B cell (primary cell): ENCODE data around the gene CREB3L1.

Experiments
- EZH2 ChIP-seq: IDR thresholded peaks from 2 replicates; pipeline ENCODE4 v1.6.1; 2012; ENCODE audit warnings: borderline replicate concordance, low read depth, mild to moderate bottlenecking, moderate library complexity, low read length; ENCODE audit not compliant: insufficient read depth, poor library complexity, severe bottlenecking
- TF ChIP-seq, protein P1 (sequence below): fragments of 200-600 bp; IDR thresholded peaks from one replicate; pipeline ENCODE4 v1.8.0; 2022; ENCODE audit warnings: antibody characterized with exemption, mild to moderate bottlenecking

DNA sequence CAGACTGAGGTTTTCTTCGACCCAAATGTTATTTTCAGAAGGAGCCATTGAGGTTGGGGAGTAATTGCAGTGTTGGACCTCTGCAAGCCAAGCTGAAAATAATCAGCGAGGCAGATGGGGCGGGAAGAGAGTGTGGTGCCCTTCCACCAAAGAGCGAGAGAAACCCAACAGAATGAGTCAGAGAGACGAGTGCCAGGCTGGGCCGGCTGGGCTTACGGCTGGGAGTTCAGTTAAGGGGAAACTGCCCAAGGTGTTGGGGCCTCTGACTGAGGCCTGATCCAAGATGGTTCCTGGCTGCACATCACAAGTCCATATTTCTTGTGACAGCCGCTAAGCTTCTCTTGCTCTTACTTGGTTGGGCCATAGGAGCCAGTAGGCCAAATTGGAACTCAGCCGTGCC, 30.4 kb upstream of the CREB3L1 start:
- TF ChIP-seq, protein P1, sequence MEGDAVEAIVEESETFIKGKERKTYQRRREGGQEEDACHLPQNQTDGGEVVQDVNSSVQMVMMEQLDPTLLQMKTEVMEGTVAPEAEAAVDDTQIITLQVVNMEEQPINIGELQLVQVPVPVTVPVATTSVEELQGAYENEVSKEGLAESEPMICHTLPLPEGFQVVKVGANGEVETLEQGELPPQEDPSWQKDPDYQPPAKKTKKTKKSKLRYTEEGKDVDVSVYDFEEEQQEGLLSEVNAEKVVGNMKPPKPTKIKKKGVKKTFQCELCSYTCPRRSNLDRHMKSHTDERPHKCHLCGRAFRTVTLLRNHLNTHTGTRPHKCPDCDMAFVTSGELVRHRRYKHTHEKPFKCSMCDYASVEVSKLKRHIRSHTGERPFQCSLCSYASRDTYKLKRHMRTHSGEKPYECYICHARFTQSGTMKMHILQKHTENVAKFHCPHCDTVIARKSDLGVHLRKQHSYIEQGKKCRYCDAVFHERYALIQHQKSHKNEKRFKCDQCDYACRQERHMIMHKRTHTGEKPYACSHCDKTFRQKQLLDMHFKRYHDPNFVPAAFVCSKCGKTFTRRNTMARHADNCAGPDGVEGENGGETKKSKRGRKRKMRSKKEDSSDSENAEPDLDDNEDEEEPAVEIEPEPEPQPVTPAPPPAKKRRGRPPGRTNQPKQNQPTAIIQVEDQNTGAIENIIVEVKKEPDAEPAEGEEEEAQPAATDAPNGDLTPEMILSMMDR, result no peak
- no peak for TF ChIP-seq EZH2
